OCI-LY7 (cell line): ENCODE results near the gene TCERG1L. TPM values are rescaled to one million over a fixed set of nuclear protein-coding genes. Genes with fewer than 3 reads are reported as not detected.

Source experiments
- BruUV-seq: library from RNA; stranded (reverse); fragments of 400-500 nt; replicated peaks from 2 replicates; lab custom pipeline; 2021; lab: Mats Ljungman, UMichigan
- CTCF ChIA-PET: fragments of 300-600 bp; sonication (Branson Sonifier 250); formaldehyde crosslinking; loops from one replicate; lab custom pipeline; 2022; ENCODE audit warnings: antibody characterized with exemption; ENCODE audit not compliant: unreplicated experiment; lab: Charles Lee
- POLR2A ChIA-PET: fragments of 300-600 bp; sonication (Branson Sonifier 250); formaldehyde crosslinking; loops from one replicate; lab custom pipeline; 2022; ENCODE audit warnings: antibody characterized with exemption; lab: Charles Lee
- DNase-seq: peaks from one replicate; pipeline ENCODE4 v3.0.0-alpha.2; 2015; ENCODE audit warnings: low spot score
- H2AFZ ChIP-seq: fragments of 200-600 bp; sonication (generic), shearing (Covaris generic); 2 replicates; pipeline ENCODE4 v1.6.1; 2014; ENCODE audit warnings: mild to moderate bottlenecking, antibody characterized with exemption, low read length, moderate library complexity
- H3K27ac ChIP-seq: fragments of 200-600 bp; sonication (generic); 2 replicates; pipeline ENCODE4 v1.5.1; 2014; ENCODE audit warnings: mixed run types, low read depth, mild to moderate bottlenecking, moderate library complexity, low read length, inconsistent platforms; ENCODE audit not compliant: poor library complexity, severe bottlenecking
- H3K36me3 ChIP-seq: fragments of 200-600 bp; sonication (generic); 2 replicates; pipeline ENCODE4 v1.6.1; 2014; ENCODE audit warnings: mild to moderate bottlenecking, antibody characterized with exemption, low read length, moderate library complexity, mixed read lengths; ENCODE audit not compliant: insufficient read depth
- H3K4me1 ChIP-seq: fragments of 200-600 bp; sonication (generic); 2 replicates; pipeline ENCODE4 v1.5.1; 2014; ENCODE audit warnings: mild to moderate bottlenecking, low read length; ENCODE audit not compliant: insufficient read depth, poor library complexity, severe bottlenecking
- H3K4me2 ChIP-seq: fragments of 200-600 bp; sonication (generic); 2 replicates; pipeline ENCODE4 v1.6.1; 2014; ENCODE audit warnings: mild to moderate bottlenecking, low read length
- H3K4me3 ChIP-seq: fragments of 200-600 bp; sonication (generic); 2 replicates; pipeline ENCODE4 v1.5.1; 2014; ENCODE audit warnings: mild to moderate bottlenecking, low read depth, low read length; ENCODE audit not compliant: poor library complexity, severe bottlenecking
- H3K79me2 ChIP-seq: fragments of 200-600 bp; sonication (generic); 2 replicates; pipeline ENCODE4 v1.6.1; 2016; ENCODE audit warnings: low read depth, mild to moderate bottlenecking, low read length, moderate library complexity, mixed read lengths; ENCODE audit not compliant: insufficient read depth
- H3K9me2 ChIP-seq: fragments of 200-600 bp; sonication (generic); 2 replicates; pipeline ENCODE4 v1.6.1; 2016; ENCODE audit warnings: mild to moderate bottlenecking, low read length, mixed read lengths; ENCODE audit not compliant: insufficient read depth
- H3K9me3 ChIP-seq: fragments of 200-600 bp; sonication (generic); 2 replicates; pipeline ENCODE4 v1.6.1; 2014; ENCODE audit warnings: mild to moderate bottlenecking, mixed run types, low read length, mixed read lengths
- H4K20me1 ChIP-seq: fragments of 200-600 bp; sonication (generic); 2 replicates; pipeline ENCODE4 v1.6.1; 2014; ENCODE audit warnings: mild to moderate bottlenecking, antibody characterized with exemption, low read length, moderate library complexity, mixed read lengths; ENCODE audit not compliant: insufficient read depth
- CTCF ChIP-seq: fragments of 200-600 bp; sonication (generic); conservative IDR thresholded peaks from 2 replicates; pipeline ENCODE4 v1.5.1; 2014; ENCODE audit warnings: mild to moderate bottlenecking, antibody characterized with exemption, low read length, moderate library complexity, mixed read lengths
- EZH2phosphoT487 ChIP-seq: fragments of 200-600 bp; sonication (generic); IDR thresholded peaks from 2 replicates; pipeline ENCODE4 v1.6.1; 2018; ENCODE audit warnings: low read depth, borderline replicate concordance, mild to moderate bottlenecking, mixed run types, antibody characterized with exemption, low read length, moderate library complexity, mixed read lengths
- intact Hi-C: fragments of 100-400 bp; cut with micrococcal nuclease; formaldehyde crosslinking; loops from one replicate; pipeline ENCODE4 v1.10.0; 2022; ENCODE audit not compliant: unreplicated experiment
- total RNA-seq, 2 experiments: library from RNA; depleted of rRNA in 1 of 2; stranded (reverse); fragments of >200 nt in 1 of 2; shearing (Covaris generic) in 1 of 2; gene quantifications; 2 replicates each; pipeline ENCODE4 v1.2.3, GENCODE V29; 2014 to 2022

TCERG1L gene
- total RNA-seq, 2 experiments from 2014 or later = not detected

- H2AFZ ChIP-seq = no peak overlapping the region
- H3K79me2 ChIP-seq = no peaks in the 10 kb centered on the region
- no peak overlapping the region for H3K4me2 ChIP-seq
- H3K4me1 ChIP-seq = no peaks in the 10 kb centered on the region
- DNase-seq = no peak
- H3K9me2 ChIP-seq = no peaks in the 10 kb centered on the region
- BruUV-seq = no TSS peak
- TF ChIP-seq CTCF (no peak), EZH2phosphoT487 (no peak)
- no peak overlapping the region for H3K27ac ChIP-seq
- intact Hi-C loops = no loop called here
- POLR2A ChIA-PET = no interaction called here
- H3K9me3 ChIP-seq = no peaks in the 10 kb centered on the region
- no peaks in the 10 kb centered on the region for H4K20me1 ChIP-seq
- H3K36me3 ChIP-seq = no peaks in the 10 kb centered on the region
- no peak overlapping the region for H3K4me3 ChIP-seq
- CTCF ChIA-PET = no interaction called here
Measured at GRCh38 chr10:131073469-131074035, 238.0 kb downstream of the TCERG1L start.

GRCh38 chr10:131072651-131073468, 238.7 kb downstream of the TCERG1L start:
- Histone ChIP-seq H3K9me2 (no peaks in the 10 kb centered on the region), H3K4me1 (no peaks in the 10 kb centered on the region), H3K4me2 (no peak overlapping the region), H3K4me3 (no peak overlapping the region), H3K36me3 (no peaks in the 10 kb centered on the region), H2AFZ (no peak overlapping the region), H3K79me2 (no peaks in the 10 kb centered on the region), H3K27ac (no peak overlapping the region), H3K9me3 (no peaks in the 10 kb centered on the region), H4K20me1 (no peaks in the 10 kb centered on the region)
- intact Hi-C loops = no loop called here
- DNase-seq = no peak
- TF ChIP-seq EZH2phosphoT487 = no peak
- no peak for TF ChIP-seq CTCF
- ChIA-PET POLR2A (no interaction called here), CTCF (no interaction called here)
- BruUV-seq = no TSS peak

GRCh38 chr10:131071721-131072120, 239.8 kb downstream of the TCERG1L start:
- no peak overlapping the region for H3K4me3 ChIP-seq
- no peak for TF ChIP-seq EZH2phosphoT487
- TF ChIP-seq CTCF = no peak
- H3K36me3 ChIP-seq = no peaks in the 10 kb centered on the region
- H2AFZ ChIP-seq = no peak overlapping the region
- H3K9me3 ChIP-seq = no peaks in the 10 kb centered on the region
- H3K27ac ChIP-seq = no peak overlapping the region
- H3K79me2 ChIP-seq = no peaks in the 10 kb centered on the region
- DNase-seq = no peak
- BruUV-seq = no TSS peak
- no peaks in the 10 kb centered on the region for H3K4me1 ChIP-seq
- no peaks in the 10 kb centered on the region for H4K20me1 ChIP-seq
- ChIA-PET CTCF (no interaction called here), POLR2A (no interaction called here)
- no peaks in the 10 kb centered on the region for H3K9me2 ChIP-seq
- no peak overlapping the region for H3K4me2 ChIP-seq
- intact Hi-C loops = no loop called here
